NOMO-1 treated with DMSO at 0.1 percent for 48 hours (cell line): Measurements from ENCODE around the gene ULK4.
"Not testable (repeated sequence)": the region's sequence is repeated elsewhere in the genome, so short reads cannot be mapped to it uniquely, and the experiment has no call there.

Experiments used
- DNase-seq: peaks from one replicate; lab custom pipeline; 2025; ENCODE audit not compliant: unreplicated experiment; lab: John Stamatoyannopoulos, UW

ULK4 gene

DNA sequence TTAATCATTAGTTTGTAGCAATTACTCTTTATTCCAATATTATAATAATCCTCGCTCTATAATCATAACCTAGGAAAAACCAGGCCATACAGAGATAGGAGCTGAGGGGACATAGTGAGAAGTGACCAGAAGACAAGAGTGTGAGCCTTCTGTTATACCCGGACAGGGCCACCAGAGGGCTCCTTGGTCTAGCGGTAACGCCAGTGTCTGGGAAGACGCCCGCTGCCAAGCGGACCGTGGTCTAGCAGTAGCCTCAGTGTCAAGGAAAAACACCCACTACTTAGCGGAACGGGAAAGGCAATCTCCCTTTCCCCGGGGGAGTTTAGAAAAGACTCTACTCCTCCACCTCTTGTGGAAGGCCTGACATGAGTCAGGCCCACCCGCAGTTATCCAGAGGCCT is 266.1 kb downstream of the ULK4 start:
- not testable (repeated sequence) for DNase-seq

GRCh38 chr3:41693799-41694198 is 268.1 kb downstream of the ULK4 start:
- no peak for DNase-seq

DNA sequence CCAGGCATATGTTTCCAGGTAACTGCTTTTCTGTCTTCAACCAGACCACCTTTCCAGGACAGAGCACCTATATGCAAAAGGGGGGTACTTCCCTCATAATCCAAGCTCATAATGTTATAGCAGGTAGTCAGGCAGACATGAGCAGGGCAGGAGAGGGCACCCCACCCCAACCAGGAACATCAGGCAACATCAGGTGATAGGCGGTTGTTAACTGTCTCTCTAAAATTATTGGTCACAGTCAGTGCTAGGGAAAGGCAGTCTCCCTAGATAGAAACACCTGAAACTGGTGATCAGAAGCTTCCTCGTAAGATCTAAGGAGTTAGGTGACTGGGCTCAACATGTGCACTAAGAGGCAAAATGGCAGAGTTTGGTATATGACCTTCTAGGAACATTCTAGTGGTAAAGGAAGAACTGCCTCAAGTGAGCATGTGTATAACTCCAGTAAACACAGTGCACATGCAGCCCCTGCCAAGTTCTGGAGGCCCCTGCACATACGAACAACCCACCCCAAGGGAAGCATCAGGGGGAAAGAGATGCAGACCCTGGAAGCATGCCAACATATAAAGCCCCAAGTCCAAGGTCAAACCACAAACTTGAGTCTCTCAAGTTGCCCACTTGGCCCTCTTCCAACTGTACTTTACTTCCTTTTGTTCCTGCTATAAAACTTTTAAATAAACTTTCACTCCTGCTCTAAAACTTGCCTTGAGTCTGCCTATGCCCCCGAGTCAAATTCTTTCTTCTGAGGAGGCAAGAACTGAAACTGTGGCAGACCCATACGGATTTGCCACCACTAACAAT is 270.9 kb downstream of the ULK4 start:
- no peak for DNase-seq

DNA sequence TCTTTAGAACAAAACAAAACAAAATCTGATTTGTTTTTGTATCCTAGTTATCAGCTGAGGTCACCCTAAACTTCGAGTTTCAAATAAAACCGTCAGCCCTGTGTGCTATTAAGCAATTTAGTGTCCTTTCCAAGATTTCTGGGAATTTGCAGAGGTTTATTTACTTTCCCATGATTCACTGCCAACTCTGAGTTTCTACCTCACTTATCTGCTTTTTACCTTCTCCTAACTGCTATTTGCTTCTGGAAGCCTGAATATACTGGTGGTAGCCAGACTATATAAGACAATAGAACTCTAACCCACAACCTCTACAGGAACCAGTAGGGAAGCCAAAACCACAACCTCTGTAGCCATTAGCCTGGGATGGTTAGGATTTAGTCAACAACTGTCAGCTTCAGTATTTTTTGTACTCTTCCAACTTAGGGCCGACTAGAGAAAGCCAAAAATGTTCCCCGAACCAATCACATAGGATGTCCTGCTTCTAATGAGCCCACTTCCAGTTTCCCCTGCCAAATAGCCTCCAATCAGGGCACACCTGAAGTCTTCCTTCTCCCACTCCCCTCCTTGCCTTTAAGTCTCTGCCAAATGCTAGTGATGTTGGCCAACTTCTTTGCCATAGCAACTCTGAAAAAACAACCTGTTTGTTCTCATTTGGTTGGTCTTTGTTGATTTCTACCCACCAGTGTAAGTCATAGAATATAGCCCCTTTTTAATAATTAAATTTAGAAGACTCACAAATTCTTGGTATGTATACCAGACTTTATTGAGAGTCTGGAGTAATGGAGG is 273.1 kb downstream of the ULK4 start:
- no peak for DNase-seq

GRCh38 chr3:41684797-41685735 is 276.8 kb downstream of the ULK4 start:
- no peak for DNase-seq

DNA sequence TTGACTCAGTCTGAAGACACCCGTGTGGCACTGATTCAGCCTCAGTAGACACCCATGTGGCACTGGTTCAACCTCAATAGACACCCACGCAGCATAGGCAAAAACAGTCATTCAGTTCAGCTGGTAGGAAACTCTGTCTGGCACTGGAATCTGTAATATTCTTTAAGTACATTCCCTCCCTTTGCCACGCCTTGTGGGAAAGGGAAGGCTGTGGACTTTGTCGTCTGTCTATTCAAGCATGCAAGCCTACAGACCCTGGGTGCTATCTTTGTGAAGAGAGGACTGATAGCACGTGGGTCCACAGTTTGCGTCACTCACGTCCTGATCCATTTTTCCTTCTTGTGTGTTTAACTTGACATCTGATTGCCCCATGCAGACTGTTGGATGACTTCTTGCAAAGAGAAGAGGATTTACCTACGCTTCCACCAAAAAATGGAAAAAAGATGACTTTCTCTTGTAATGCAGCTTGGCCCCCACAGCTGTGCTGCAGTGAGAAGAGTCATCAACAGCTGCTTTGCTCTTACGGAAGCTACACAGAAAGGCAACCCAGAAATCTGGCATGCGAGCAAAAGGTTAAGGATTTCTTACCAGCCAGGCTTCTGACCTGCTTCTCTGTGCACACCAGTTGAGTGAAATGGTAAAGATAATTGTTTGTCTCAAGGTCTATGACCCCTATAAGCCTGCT is 278.1 kb downstream of the ULK4 start:
- no peak for DNase-seq

GRCh38 chr3:41682996-41683395 is 278.9 kb downstream of the ULK4 start:
- no peak for DNase-seq

DNA sequence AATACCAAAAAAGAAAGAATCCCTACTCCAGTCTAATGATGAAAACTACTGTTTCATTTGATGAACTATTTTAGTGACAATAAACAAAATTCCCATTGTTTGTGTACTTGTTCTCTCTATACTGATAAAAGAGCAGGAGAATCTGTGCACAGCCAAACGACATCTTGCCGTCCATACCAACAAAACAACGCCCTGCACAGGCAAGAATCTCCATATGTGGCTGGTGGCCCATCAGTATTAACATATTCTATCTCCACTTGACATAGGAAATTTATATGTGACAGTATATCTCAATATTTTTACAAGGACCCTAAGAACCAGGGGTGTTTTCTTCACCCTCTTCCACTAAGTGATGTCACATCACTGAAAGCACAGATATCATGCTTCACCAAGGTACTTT is 279.5 kb downstream of the ULK4 start:
- DNase-seq = no peak

DNA sequence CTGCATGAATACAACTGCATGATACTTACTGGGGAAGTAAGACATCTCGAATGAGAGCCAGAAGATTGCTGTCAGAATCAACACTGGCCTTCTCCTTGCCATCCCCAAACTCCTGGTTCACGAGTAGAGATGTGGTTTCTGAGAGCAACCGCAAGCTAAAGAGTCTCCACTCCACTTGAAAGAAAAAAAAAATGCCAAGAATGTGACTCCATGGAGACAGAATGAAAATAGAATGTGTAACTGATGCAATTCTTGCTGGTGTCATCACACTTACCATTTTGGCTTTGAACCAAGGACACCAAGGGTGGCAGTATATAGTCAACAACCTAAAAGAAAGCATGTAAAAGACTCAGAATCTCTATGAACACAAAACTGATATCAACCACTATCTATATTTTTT is 280.4 kb downstream of the ULK4 start:
- no peak for DNase-seq

- no peak for DNase-seq
These were observed 282.5 kb downstream of the ULK4 start for GRCh38 chr3:41679374-41679773.

DNA sequence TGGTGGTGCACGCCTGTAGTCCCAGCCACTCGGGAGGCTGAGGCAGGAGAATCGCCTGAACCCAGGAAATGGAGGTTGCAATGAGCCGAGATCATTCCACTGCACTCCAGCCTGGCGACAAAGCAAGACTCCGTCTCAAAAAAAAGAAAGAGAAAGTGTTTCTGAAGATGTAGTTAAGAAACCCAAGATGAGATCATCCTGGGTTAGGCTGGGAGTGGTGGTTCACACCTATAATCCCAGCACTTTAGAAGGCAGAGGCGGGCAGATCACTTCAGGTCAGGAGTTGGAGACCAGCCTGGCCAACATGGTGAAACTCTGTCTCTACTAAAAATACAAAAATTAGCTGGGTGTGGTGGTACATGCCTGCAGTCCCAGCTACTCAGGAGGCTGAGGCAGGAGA is 286.8 kb downstream of the ULK4 start:
- not testable (repeated sequence) for DNase-seq

GRCh38 chr3:41674449-41674848 is 287.5 kb downstream of the ULK4 start:
- no peak for DNase-seq

DNA sequence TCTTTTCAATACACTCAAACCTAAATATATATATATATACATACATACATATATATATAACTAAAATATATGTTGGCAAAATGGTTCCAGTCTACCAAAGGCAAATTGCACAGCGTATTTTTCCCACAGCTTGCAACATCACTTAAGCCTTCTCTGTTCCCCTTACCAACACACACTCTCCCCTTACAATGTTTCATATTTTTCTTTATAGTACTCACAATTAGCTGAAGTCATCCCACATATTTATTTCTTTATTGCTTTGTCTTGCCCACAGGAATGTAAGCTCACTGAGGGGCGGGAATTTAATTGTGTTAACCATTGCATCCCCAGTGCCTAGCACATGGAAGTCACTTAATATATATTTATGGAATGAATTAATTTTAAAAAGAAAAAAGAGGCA is 288.3 kb downstream of the ULK4 start:
- DNase-seq = no peak

GRCh38 chr3:41668379-41668778 is 293.5 kb downstream of the ULK4 start:
- no peak for DNase-seq

- no peak for DNase-seq
These were observed 299.6 kb downstream of the ULK4 start for GRCh38 chr3:41662288-41662687.

- no peak for DNase-seq
These were observed 300.1 kb downstream of the ULK4 start for GRCh38 chr3:41661796-41662195.

DNA sequence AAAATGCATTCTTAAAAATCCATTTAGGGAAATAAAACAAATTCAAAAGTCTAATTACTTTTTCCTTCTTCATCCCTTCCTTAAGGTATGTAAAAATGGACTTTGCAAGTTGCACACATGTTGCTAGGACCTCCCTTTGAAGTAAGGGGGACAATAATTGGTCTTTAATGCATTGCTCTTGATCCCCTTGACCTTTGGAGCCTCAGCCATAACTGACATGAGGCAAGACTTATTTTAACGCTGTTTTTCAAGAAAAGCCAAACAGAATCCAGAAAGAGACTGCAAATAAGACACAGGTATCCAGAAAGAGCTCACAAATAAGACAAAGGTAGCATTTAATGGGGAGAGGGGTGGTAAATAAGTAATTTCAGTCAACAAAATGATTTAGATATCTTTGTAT is 301.4 kb downstream of the ULK4 start:
- DNase-seq = no peak

DNA sequence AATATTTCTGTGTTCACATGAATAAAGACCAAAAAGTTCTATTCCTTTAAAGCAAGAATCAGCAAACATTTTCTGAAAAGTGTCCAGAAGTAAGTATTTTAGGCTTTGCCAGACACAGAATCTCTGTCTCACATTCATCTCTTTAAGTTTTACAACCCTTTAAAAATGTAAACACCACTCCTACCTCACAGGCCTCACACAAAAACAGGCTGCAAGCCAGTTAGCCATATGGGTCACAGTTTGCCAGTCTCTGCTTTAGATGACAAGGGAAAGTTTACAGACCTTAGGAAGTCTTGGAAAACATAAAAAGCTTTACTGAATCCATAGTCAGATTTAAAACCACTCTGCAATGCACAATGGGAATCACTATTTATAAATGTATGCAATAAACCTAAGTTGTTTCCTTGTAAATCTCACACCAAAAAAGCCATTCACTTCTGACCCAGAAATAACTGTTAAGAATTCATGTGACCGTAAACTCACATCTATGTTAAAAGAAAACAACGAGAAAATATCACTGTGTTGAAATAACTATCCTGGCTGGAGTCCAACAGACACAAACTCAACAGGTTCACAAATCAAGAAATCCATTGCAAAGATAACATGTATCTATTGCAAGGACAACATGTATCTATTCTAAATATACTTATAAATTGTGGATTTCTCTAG is 308.2 kb downstream of the ULK4 start:
- no peak for DNase-seq

- no peak for DNase-seq
These were observed 309.0 kb downstream of the ULK4 start for GRCh38 chr3:41652931-41653330.

DNA sequence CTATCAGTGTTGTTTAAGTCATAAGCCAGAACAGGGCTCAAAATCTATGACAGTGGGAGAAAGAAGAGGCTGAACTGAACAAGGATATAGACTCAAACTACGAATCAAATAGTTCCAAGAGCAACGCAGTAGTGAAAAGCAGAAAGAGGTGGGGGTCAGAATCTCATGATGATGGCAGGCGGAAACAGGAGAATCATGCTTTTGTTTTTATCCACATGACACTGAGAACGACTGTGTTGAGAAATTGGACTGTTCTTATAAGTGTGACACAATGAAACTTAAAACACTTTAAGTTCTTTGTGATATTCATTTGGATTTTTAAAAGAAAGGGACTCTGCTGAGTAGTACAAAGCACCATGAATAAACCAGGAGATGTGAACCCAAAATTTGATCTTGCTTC is 309.4 kb downstream of the ULK4 start:
- DNase-seq = no peak
